Thoracic aorta (tissue), 2 donors: ENCODE measurements around the gene DAB2. TPM values are rescaled to one million over a fixed set of nuclear protein-coding genes. Genes with fewer than 3 reads are reported as not detected.
"Not testable (repeated sequence)": the region's sequence is repeated elsewhere in the genome, so short reads cannot be mapped to it uniquely, and the experiment has no call there.

Experiments
- ATAC-seq: fragments of 150-250 bp; one replicate; pipeline ENCODE4 v1.8.0; 2017; ENCODE audit warnings: low read depth; ENCODE audit not compliant: insufficient number of reproducible peaks, low FRiP score
- DNase-seq: peaks from one replicate; pipeline ENCODE4 v3.0.0-alpha.2; 2020; ENCODE audit warnings: low spot score
- H3K27ac ChIP-seq, 2 donors: fragments of 200-600 bp; sonication (generic); 1 replicate in 1 of 2; 2 replicates in 1 of 2; pipeline ENCODE4 v1.5.1; 2016; ENCODE audit warnings: mild to moderate bottlenecking in 2 of 2, moderate library complexity in 2 of 2
- H3K27me3 ChIP-seq: fragments of 200-600 bp; sonication (generic); replicated peaks from 2 replicates; pipeline ENCODE4 v1.6.0; 2016; ENCODE audit warnings: mild to moderate bottlenecking; ENCODE audit not compliant: insufficient read depth
- H3K36me3 ChIP-seq: fragments of 200-600 bp; sonication (generic); one replicate; pipeline ENCODE4 v1.5.1; 2016
- H3K4me1 ChIP-seq, 2 donors: fragments of 200-600 bp; sonication (generic); 1 replicate in 1 of 2; 2 replicates in 1 of 2; pipeline versions ENCODE4 v1.5.1 to v1.6.0; 2016; ENCODE audit warnings: low read depth in 2 of 2, mild to moderate bottlenecking in 1 of 2; ENCODE audit not compliant: control insufficient read depth in 1 of 2
- H3K4me3 ChIP-seq: fragments of 200-600 bp; sonication (generic); 2 replicates; pipeline ENCODE4 v1.5.1; 2016; ENCODE audit warnings: mild to moderate bottlenecking
- H3K9me3 ChIP-seq: fragments of 200-600 bp; sonication (generic); 2 replicates; pipeline ENCODE4 v1.5.1; 2016
- total RNA-seq, 2 donors: library from RNA; depleted of rRNA; stranded (reverse); fragments of >200 nt; gene quantifications; one replicate each; pipeline versions ENCODE4 v1.1.0 to v1.2.3, GENCODE V29; 2016
- TF ChIP-seq, protein P1 (sequence below): fragments of 200-600 bp; sonication (generic); IDR thresholded peaks from one replicate; pipeline ENCODE4 v1.5.1; 2019; ENCODE audit warnings: antibody characterized with exemption

The DAB2 gene
- total RNA-seq, 2 donors from 2014 or later, result 162 to 187 TPM

DNA sequence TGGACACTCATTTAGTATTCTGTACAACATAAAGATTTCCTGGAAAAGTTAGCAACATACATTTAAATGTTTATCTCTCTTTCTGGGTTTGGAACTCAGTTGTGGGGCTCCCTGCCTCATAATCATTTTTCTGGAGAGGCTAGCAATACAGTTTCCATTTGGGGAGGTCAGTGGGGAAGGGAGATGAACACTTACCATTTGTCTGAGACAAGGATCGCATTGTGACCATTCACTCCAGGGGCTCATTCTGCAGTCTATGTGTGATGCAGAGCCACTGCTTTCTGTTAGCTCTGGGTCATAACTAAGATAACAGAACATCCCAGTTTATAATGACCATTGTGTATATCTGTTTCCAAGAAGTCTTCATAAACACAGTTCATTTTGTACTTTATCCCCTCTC lies 82.9 kb downstream of the DAB2 start:
- ATAC-seq (no peak), DNase-seq (no peak)
- H3K4me3 ChIP-seq, result no peak overlapping the region
- H3K36me3 ChIP-seq, result no peaks in the 10 kb centered on the region
- H3K27me3 ChIP-seq, result no peaks in the 10 kb centered on the region
- H3K4me1 ChIP-seq, result no peaks in the 10 kb centered on the region
- H3K9me3 ChIP-seq, result no peaks in the 10 kb centered on the region
- TF ChIP-seq, protein P1, sequence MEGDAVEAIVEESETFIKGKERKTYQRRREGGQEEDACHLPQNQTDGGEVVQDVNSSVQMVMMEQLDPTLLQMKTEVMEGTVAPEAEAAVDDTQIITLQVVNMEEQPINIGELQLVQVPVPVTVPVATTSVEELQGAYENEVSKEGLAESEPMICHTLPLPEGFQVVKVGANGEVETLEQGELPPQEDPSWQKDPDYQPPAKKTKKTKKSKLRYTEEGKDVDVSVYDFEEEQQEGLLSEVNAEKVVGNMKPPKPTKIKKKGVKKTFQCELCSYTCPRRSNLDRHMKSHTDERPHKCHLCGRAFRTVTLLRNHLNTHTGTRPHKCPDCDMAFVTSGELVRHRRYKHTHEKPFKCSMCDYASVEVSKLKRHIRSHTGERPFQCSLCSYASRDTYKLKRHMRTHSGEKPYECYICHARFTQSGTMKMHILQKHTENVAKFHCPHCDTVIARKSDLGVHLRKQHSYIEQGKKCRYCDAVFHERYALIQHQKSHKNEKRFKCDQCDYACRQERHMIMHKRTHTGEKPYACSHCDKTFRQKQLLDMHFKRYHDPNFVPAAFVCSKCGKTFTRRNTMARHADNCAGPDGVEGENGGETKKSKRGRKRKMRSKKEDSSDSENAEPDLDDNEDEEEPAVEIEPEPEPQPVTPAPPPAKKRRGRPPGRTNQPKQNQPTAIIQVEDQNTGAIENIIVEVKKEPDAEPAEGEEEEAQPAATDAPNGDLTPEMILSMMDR, result no peak
- H3K27ac ChIP-seq, result no peak overlapping the region

GRCh38 chr5:39340506-39340905 lies 84.3 kb downstream of the DAB2 start:
- TF ChIP-seq, protein P1, result no peak
- H3K4me1 ChIP-seq, result no peaks in the 10 kb centered on the region
- ATAC-seq (no peak), DNase-seq (no peak)
- H3K9me3 ChIP-seq, result no peaks in the 10 kb centered on the region
- no peak overlapping the region for H3K4me3 ChIP-seq
- H3K36me3 ChIP-seq, result no peaks in the 10 kb centered on the region
- no peaks in the 10 kb centered on the region for H3K27me3 ChIP-seq
- no peak overlapping the region for H3K27ac ChIP-seq

GRCh38 chr5:39337252-39337915 lies 87.4 kb downstream of the DAB2 start:
- Histone ChIP-seq H3K36me3 (no peaks in the 10 kb centered on the region), H3K27ac (no peak overlapping the region), H3K9me3 (no peaks in the 10 kb centered on the region), H3K4me1 (peaks cover 0 to 4% of the 10 kb centered on the region in 2 donors), H3K27me3 (no peaks in the 10 kb centered on the region), H3K4me3 (no peak overlapping the region)
- DNase-seq (no peak), ATAC-seq (no peak)
- TF ChIP-seq, protein P1, result no peak

- H3K27ac ChIP-seq, H3K4me3 ChIP-seq, H3K27me3 ChIP-seq, H3K9me3 ChIP-seq, H3K4me1 ChIP-seq, H3K36me3 ChIP-seq, DNase-seq, ATAC-seq: not testable (repeated sequence)
These were observed 90.5 kb downstream of the DAB2 start for GRCh38 chr5:39334296-39334695.

- TF ChIP-seq, protein P1, result no peak
- H3K27me3 ChIP-seq, result no peaks in the 10 kb centered on the region
- ATAC-seq, result no peak
These were observed 91.7 kb downstream of the DAB2 start for GRCh38 chr5:39333104-39333503.

More at GRCh38 chr5:39333104-39333503, 91.7 kb downstream of the DAB2 start:
- Histone ChIP-seq H3K27ac (no peak overlapping the region), H3K4me1 (peaks cover 8 to 9% of the 10 kb centered on the region in 2 donors), H3K36me3 (no peaks in the 10 kb centered on the region), H3K9me3 (no peaks in the 10 kb centered on the region), H3K4me3 (no peak overlapping the region)
- DNase-seq, result no peak
